ENCODE data around the gene PHETA1.

GRCh38 chr12:111410431-111411184, 41.7 kb upstream of the PHETA1 start:
- TF ChIP-seq POLR2A (IDR thresholded peaks at IDR 0.05; ENCODE audit: low read depth, low read length) (no peak), POLR2AphosphoS5 (IDR thresholded peaks at IDR 0.05; ENCODE audit: insufficient read depth, low read depth, low read length) (no peak)
- TF ChIP-seq, protein P1, sequence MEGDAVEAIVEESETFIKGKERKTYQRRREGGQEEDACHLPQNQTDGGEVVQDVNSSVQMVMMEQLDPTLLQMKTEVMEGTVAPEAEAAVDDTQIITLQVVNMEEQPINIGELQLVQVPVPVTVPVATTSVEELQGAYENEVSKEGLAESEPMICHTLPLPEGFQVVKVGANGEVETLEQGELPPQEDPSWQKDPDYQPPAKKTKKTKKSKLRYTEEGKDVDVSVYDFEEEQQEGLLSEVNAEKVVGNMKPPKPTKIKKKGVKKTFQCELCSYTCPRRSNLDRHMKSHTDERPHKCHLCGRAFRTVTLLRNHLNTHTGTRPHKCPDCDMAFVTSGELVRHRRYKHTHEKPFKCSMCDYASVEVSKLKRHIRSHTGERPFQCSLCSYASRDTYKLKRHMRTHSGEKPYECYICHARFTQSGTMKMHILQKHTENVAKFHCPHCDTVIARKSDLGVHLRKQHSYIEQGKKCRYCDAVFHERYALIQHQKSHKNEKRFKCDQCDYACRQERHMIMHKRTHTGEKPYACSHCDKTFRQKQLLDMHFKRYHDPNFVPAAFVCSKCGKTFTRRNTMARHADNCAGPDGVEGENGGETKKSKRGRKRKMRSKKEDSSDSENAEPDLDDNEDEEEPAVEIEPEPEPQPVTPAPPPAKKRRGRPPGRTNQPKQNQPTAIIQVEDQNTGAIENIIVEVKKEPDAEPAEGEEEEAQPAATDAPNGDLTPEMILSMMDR (IDR thresholded peaks at IDR 0.05; ENCODE audit: extremely low read depth in 1 of 2, insufficient read depth in 1 of 2, low read depth in 1 of 2, low read length in 2 of 2): no peak

All from endothelial cell of umbilical vein (primary cell).